ENCODE results near the gene ACOXL.

DNA sequence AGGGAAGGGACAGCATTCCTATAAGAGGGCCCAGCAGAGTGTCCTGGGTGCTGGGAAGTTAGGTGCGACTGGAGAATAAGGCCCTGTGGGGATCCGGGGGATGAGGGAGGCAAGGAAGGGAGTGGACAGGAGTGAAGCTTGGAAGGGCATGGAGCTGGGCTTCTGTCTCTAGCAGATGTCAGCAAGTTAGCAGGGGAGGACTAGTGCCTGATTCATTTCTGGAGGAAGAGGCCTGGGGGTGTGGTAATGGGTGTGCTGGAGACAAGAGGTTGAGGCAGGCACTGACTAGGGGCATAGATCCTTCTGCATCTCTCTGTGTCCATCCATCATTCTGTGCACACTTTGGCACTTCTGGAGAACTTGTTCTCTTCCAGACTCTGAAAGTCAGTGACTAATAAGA lies 134.7 kb downstream of the ACOXL start:
- no peak for TF ChIP-seq POLR2A (IDR thresholded peaks at IDR 0.05)
- no peak for TF ChIP-seq CTCF (IDR thresholded peaks at IDR 0.05)
